ENCODE measurements around the gene CZIB.
A peak's percentile ranks its signal among the peaks of the same experiment; 100 is the strongest.
"Not testable (repeated sequence)": the region's sequence is repeated elsewhere in the genome, so short reads cannot be mapped to it uniquely, and the experiment has no call there.

The CZIB gene

GRCh38 chr1:53188099-53188498, 32.3 kb downstream of the CZIB start:
- no peak for DNase-seq (ENCODE audit: low spot score)

GRCh38 chr1:53187401-53187800, 33.0 kb downstream of the CZIB start:
- DNase-seq (ENCODE audit: low spot score): no peak

- DNase-seq (ENCODE audit: low spot score): no peak
Observed at GRCh38 chr1:53186533-53186932, 33.9 kb downstream of the CZIB start.

GRCh38 chr1:53185955-53186297, 34.5 kb downstream of the CZIB start:
- DNase-seq (ENCODE audit: low spot score): not testable (repeated sequence)

- no peak for DNase-seq (ENCODE audit: low spot score)
Observed at GRCh38 chr1:53183095-53183990, 37.1 kb downstream of the CZIB start.

GRCh38 chr1:53182716-53183094, 37.7 kb downstream of the CZIB start:
- no peak for DNase-seq (ENCODE audit: low spot score)

GRCh38 chr1:53182111-53182593, 38.3 kb downstream of the CZIB start:
- DNase-seq (ENCODE audit: low spot score): peak; percentile 62

GRCh38 chr1:53180951-53181350, 39.5 kb downstream of the CZIB start:
- no peak for DNase-seq (ENCODE audit: low spot score)

GRCh38 chr1:53180226-53180625, 40.2 kb downstream of the CZIB start:
- no peak for DNase-seq (ENCODE audit: low spot score)

GRCh38 chr1:53176452-53177208, 43.8 kb downstream of the CZIB start:
- DNase-seq (ENCODE audit: low spot score): no peak

GRCh38 chr1:53174971-53175913, 45.2 kb downstream of the CZIB start:
- DNase-seq (ENCODE audit: low spot score): no peak

GRCh38 chr1:53172426-53173128, 47.9 kb downstream of the CZIB start:
- DNase-seq (ENCODE audit: low spot score): peak; percentile 77

- no peak for DNase-seq (ENCODE audit: low spot score)
Observed at GRCh38 chr1:53166912-53167311, 53.5 kb downstream of the CZIB start.

- no peak for DNase-seq (ENCODE audit: low spot score)
Observed at GRCh38 chr1:53166366-53166765, 54.1 kb downstream of the CZIB start.

- no peak for DNase-seq (ENCODE audit: low spot score)
Observed at GRCh38 chr1:53165408-53165961, 54.9 kb downstream of the CZIB start.
